ENCODE data around the gene HM13.
"Not testable (repeated sequence)": the region's sequence is repeated elsewhere in the genome, so short reads cannot be mapped to it uniquely, and the experiment has no call there.

HM13 gene

DNA sequence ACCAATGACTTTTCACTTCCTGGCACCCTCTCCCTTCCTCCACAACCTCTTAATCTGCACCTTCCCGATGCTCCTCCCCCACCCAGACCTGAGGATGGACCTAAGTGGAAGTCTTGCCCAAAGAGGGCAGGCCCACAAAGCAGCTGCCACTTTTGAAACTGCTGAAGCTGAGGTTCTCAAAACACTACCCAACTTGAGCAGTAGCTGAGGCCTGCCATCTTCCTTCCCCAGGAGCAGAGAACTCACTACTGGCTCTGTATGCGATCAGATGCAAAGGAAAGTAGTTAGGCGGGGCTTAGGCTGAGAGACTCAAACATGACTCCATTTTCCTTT is 1.5 kb downstream of the HM13 start:
- Histone ChIP-seq H3K27me3 (ENCODE audit: insufficient read depth, low read length) (no peaks in the 10 kb centered on the region), H3K36me3 (ENCODE audit: insufficient read depth, low read length) (peaks cover 20% of the 10 kb centered on the region), H3K4me3 (ENCODE audit: low read length) (peak overlapping the region; percentile 83), H3K9me3 (ENCODE audit: low read length) (no peaks in the 10 kb centered on the region), H2AFZ (ENCODE audit: low read depth, low read length) (no peak overlapping the region), H3K4me1 (ENCODE audit: insufficient read depth, low read length) (peaks cover 14% of the 10 kb centered on the region)

- H3K4me3 ChIP-seq (ENCODE audit: low read length) = no peak overlapping the region
- H3K27me3 ChIP-seq (ENCODE audit: insufficient read depth, low read length) = no peaks in the 10 kb centered on the region
- peaks cover 14% of the 10 kb centered on the region for H3K4me1 ChIP-seq (ENCODE audit: insufficient read depth, low read length)
- H2AFZ ChIP-seq (ENCODE audit: low read depth, low read length) = no peak overlapping the region
- peaks cover 21% of the 10 kb centered on the region for H3K36me3 ChIP-seq (ENCODE audit: insufficient read depth, low read length)
- H3K9me3 ChIP-seq (ENCODE audit: low read length) = no peaks in the 10 kb centered on the region
These were observed 1.9 kb downstream of the HM13 start for GRCh38 chr20:31516166-31516565.

DNA sequence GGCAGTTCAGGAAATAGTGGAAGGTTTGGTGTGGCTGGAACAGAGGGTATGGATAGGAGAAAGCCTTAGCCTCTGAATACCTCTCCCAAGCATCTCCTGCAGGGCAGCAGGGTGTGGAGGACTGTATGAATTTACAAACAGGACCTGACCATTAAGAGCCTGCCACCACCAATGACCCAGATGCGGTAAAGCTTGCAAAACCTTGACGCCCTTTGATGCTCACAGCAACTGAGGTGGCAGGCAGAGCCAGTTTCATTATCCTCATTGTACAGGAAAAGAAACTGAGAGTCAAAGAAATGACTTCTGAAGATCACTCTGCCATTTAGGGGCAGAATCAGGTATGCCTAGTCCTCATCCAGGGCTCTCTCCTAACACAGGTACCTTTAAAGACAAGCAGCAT is 2.4 kb downstream of the HM13 start:
- Histone ChIP-seq H3K27me3 (ENCODE audit: insufficient read depth, low read length) (no peaks in the 10 kb centered on the region), H3K36me3 (ENCODE audit: insufficient read depth, low read length) (peaks cover 22% of the 10 kb centered on the region), H3K4me3 (ENCODE audit: low read length) (no peak overlapping the region), H3K4me1 (ENCODE audit: insufficient read depth, low read length) (peaks cover 14% of the 10 kb centered on the region), H2AFZ (ENCODE audit: low read depth, low read length) (no peak overlapping the region), H3K9me3 (ENCODE audit: low read length) (no peaks in the 10 kb centered on the region)

- Histone ChIP-seq H3K4me1 (ENCODE audit: insufficient read depth, low read length) (peaks cover 14% of the 10 kb centered on the region), H3K36me3 (ENCODE audit: insufficient read depth, low read length) (peaks cover 24% of the 10 kb centered on the region), H3K27me3 (ENCODE audit: insufficient read depth, low read length) (no peaks in the 10 kb centered on the region), H2AFZ (ENCODE audit: low read depth, low read length) (no peak overlapping the region), H3K4me3 (ENCODE audit: low read length) (no peak overlapping the region), H3K9me3 (ENCODE audit: low read length) (no peaks in the 10 kb centered on the region)
These were observed 3.1 kb downstream of the HM13 start for GRCh38 chr20:31517373-31517772.

GRCh38 chr20:31521267-31521666 is 7.0 kb downstream of the HM13 start:
- not testable (repeated sequence) for H3K27me3 ChIP-seq (ENCODE audit: insufficient read depth, low read length); H2AFZ ChIP-seq (ENCODE audit: low read depth, low read length); H3K9me3 ChIP-seq (ENCODE audit: low read length); H3K4me1 ChIP-seq (ENCODE audit: insufficient read depth, low read length); H3K4me3 ChIP-seq (ENCODE audit: low read length)
- H3K36me3 ChIP-seq (ENCODE audit: insufficient read depth, low read length) = peaks cover 31% of the 10 kb centered on the region

GRCh38 chr20:31522731-31523130 is 8.5 kb downstream of the HM13 start:
- H3K4me3 ChIP-seq (ENCODE audit: low read length) = no peak overlapping the region
- no peaks in the 10 kb centered on the region for H3K4me1 ChIP-seq (ENCODE audit: insufficient read depth, low read length)
- peaks cover 32% of the 10 kb centered on the region for H3K36me3 ChIP-seq (ENCODE audit: insufficient read depth, low read length)
- no peaks in the 10 kb centered on the region for H3K9me3 ChIP-seq (ENCODE audit: low read length)
- no peak overlapping the region for H2AFZ ChIP-seq (ENCODE audit: low read depth, low read length)
- H3K27me3 ChIP-seq (ENCODE audit: insufficient read depth, low read length) = no peaks in the 10 kb centered on the region

GRCh38 chr20:31523361-31524283 is 9.4 kb downstream of the HM13 start:
- Histone ChIP-seq H3K27me3 (ENCODE audit: insufficient read depth, low read length) (no peaks in the 10 kb centered on the region), H3K36me3 (ENCODE audit: insufficient read depth, low read length) (peaks cover 40% of the 10 kb centered on the region), H2AFZ (ENCODE audit: low read depth, low read length) (no peak overlapping the region)

DNA sequence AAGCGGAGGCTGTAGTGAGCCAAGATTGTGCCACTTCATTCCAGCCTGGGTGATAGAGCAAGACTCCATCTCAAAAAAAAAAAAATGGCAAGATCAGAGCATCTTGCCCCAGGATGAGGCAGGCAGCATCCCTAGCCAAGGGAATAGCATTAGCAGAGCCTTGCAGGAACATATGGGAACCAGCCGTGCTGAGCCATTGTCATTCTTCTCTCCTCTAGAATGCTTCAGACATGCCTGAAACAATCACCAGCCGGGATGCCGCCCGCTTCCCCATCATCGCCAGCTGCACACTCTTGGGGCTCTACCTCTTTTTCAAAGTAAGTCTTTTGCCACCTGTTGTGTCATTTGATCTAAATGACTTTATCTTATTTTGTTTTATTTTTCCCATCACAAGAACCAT is 13.0 kb downstream of the HM13 start:
- Histone ChIP-seq H3K4me3 (ENCODE audit: low read length) (no peak overlapping the region), H2AFZ (ENCODE audit: low read depth, low read length) (no peak overlapping the region), H3K36me3 (ENCODE audit: insufficient read depth, low read length) (peaks cover 47% of the 10 kb centered on the region), H3K27me3 (ENCODE audit: insufficient read depth, low read length) (no peaks in the 10 kb centered on the region), H3K4me1 (ENCODE audit: insufficient read depth, low read length) (no peaks in the 10 kb centered on the region), H3K9me3 (ENCODE audit: low read length) (no peaks in the 10 kb centered on the region)

More at GRCh38 chr20:31523361-31524283, 9.4 kb downstream of the HM13 start:
- no peaks in the 10 kb centered on the region for H3K4me1 ChIP-seq (ENCODE audit: insufficient read depth, low read length)
- no peaks in the 10 kb centered on the region for H3K9me3 ChIP-seq (ENCODE audit: low read length)
- no peak overlapping the region for H3K4me3 ChIP-seq (ENCODE audit: low read length)

DNA sequence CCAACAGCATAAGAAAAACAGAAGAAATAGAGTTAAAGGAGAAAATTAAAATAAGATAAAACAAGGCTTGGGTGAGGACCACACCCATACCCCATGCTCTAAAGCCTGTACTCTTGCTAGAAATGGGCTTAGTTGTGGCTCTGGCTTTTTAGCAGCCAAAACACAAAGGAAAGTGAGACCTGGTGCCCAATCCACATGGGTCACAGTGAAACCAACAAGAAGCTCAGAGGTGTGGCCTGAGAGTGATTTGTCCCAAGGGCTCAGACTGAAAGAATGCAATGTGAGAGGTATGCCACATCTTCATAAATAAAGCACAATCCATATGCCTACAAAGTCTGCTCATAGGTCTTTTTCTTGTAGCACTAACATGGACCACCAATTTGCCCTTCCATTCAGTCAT is 21.1 kb downstream of the HM13 start:
- no peaks in the 10 kb centered on the region for H3K9me3 ChIP-seq (ENCODE audit: low read length)
- no peaks in the 10 kb centered on the region for H3K27me3 ChIP-seq (ENCODE audit: insufficient read depth, low read length)
- H2AFZ ChIP-seq (ENCODE audit: low read depth, low read length) = no peak overlapping the region
- H3K4me3 ChIP-seq (ENCODE audit: low read length) = no peak overlapping the region
- H3K4me1 ChIP-seq (ENCODE audit: insufficient read depth, low read length) = no peaks in the 10 kb centered on the region
- peaks cover 64% of the 10 kb centered on the region for H3K36me3 ChIP-seq (ENCODE audit: insufficient read depth, low read length)

- Histone ChIP-seq H3K36me3 (ENCODE audit: insufficient read depth, low read length) (peaks cover 66% of the 10 kb centered on the region), H3K4me3 (ENCODE audit: low read length) (no peak overlapping the region)
These were observed 22.3 kb downstream of the HM13 start for GRCh38 chr20:31536575-31536974.

GRCh38 chr20:31537116-31537871 is 23.1 kb downstream of the HM13 start:
- Histone ChIP-seq H3K4me3 (ENCODE audit: low read length) (no peak overlapping the region), H3K36me3 (ENCODE audit: insufficient read depth, low read length) (peaks cover 65% of the 10 kb centered on the region)

More at GRCh38 chr20:31536575-31536974, 22.3 kb downstream of the HM13 start:
- Histone ChIP-seq H3K27me3 (ENCODE audit: insufficient read depth, low read length) (no peaks in the 10 kb centered on the region), H3K9me3 (ENCODE audit: low read length) (no peaks in the 10 kb centered on the region), H2AFZ (ENCODE audit: low read depth, low read length) (no peak overlapping the region), H3K4me1 (ENCODE audit: insufficient read depth, low read length) (no peaks in the 10 kb centered on the region)

DNA sequence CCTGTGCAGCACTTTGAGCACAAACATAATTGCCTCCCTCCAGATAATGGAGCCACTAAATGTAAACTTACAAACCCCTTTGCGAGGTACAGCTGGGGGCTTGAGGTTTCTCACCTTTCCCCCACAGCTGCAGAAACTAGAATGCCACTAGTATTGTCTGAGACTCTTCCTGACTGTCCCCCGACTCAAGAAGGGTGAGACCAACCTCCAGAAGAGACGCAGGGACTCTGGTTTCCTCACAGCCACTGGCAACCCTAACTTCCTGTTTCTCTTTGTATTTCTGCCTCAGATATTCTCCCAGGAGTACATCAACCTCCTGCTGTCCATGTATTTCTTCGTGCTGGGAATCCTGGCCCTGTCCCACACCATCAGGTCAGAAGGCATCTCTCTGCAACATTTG is 23.6 kb downstream of the HM13 start:
- Histone ChIP-seq H3K27me3 (ENCODE audit: insufficient read depth, low read length) (no peaks in the 10 kb centered on the region), H3K4me1 (ENCODE audit: insufficient read depth, low read length) (no peaks in the 10 kb centered on the region), H3K9me3 (ENCODE audit: low read length) (no peaks in the 10 kb centered on the region), H2AFZ (ENCODE audit: low read depth, low read length) (no peak overlapping the region), H3K4me3 (ENCODE audit: low read length) (no peak overlapping the region), H3K36me3 (ENCODE audit: insufficient read depth, low read length) (peaks cover 59% of the 10 kb centered on the region)

More at GRCh38 chr20:31537116-31537871, 23.1 kb downstream of the HM13 start:
- Histone ChIP-seq H3K4me1 (ENCODE audit: insufficient read depth, low read length) (no peaks in the 10 kb centered on the region), H2AFZ (ENCODE audit: low read depth, low read length) (no peak overlapping the region), H3K27me3 (ENCODE audit: insufficient read depth, low read length) (no peaks in the 10 kb centered on the region), H3K9me3 (ENCODE audit: low read length) (no peaks in the 10 kb centered on the region)

- no peak overlapping the region for H2AFZ ChIP-seq (ENCODE audit: low read depth, low read length)
- no peaks in the 10 kb centered on the region for H3K4me1 ChIP-seq (ENCODE audit: insufficient read depth, low read length)
- H3K4me3 ChIP-seq (ENCODE audit: low read length) = no peak overlapping the region
- H3K9me3 ChIP-seq (ENCODE audit: low read length) = no peaks in the 10 kb centered on the region
- no peaks in the 10 kb centered on the region for H3K27me3 ChIP-seq (ENCODE audit: insufficient read depth, low read length)
- peaks cover 57% of the 10 kb centered on the region for H3K36me3 ChIP-seq (ENCODE audit: insufficient read depth, low read length)
These were observed 24.1 kb downstream of the HM13 start for GRCh38 chr20:31538326-31538725.
